Measurements from ENCODE around the gene C3orf20. TPM values are rescaled to one million over a fixed set of nuclear protein-coding genes. Genes with fewer than 3 reads are reported as not detected.
"Not testable (repeated sequence)": the region's sequence is repeated elsewhere in the genome, so short reads cannot be mapped to it uniquely, and the experiment has no call there.

Gene C3orf20
- total RNA-seq, 1 donor from 2014 or later: 0.16 TPM

DNA sequence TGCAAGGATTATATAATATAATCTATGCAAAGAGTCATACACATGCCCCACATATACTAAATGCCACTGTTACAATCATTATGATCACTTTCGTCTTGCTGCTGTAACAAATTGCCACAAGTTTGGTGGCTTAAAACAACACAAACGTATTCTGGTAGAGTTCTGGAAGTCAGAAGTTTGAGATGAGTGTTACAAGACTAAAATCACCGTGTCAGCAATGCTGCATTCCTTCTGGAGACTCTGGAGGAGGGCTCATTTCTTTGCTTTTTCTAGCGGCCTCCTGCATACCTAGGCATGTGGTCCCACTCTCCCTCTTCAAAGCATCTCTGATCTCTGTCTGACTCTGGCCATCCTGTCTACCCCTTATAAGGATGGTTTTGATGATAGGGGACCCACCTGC, 24.7 kb upstream of the C3orf20 start:
- DNase-seq: no peak

DNA sequence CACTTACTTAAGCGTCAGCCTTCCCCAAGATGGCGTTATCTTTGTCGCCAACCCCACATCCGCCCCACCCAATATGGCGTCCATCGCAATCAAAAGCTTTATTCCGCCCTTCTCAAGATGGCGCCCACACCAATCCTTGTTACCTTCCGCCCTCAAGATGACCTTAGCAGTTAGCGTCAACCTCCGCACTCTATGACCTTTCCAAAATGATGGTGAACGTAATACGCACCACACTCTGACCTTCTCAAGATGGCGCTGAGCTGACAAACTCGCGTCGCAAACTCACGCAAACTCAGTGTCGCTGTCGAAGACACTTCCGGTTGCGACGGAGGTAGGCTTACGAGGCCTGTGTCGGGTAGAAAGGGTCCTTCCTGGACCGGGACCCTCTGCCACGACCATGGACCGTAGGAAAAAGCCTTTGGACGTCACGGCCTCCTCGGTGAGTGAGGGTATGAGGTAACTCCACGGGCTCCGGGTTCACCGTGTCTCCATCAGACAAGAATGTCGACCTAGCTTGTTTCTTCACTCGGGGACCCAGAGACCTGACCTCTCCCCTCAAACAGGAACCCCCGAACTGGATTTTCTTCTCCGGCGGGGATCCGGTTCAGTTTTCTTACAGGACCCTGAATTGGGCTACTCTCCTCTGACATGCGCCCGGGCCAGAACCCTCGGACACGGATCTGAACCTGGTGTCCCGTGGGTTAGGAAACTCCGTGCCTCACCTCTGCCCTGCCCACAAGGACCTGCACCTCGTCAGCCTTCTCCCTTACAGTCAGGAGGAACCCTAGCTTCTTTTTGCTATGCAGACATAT, 23.3 kb upstream of the C3orf20 start, which contains the start of gene CCDC174:
Gene CCDC174 (plus strand): TSS at position 323 of the 812 bp plus-strand sequence. CDS start 75 bp downstream, at position 398.
- DNase-seq: peak; percentile 97

DNA sequence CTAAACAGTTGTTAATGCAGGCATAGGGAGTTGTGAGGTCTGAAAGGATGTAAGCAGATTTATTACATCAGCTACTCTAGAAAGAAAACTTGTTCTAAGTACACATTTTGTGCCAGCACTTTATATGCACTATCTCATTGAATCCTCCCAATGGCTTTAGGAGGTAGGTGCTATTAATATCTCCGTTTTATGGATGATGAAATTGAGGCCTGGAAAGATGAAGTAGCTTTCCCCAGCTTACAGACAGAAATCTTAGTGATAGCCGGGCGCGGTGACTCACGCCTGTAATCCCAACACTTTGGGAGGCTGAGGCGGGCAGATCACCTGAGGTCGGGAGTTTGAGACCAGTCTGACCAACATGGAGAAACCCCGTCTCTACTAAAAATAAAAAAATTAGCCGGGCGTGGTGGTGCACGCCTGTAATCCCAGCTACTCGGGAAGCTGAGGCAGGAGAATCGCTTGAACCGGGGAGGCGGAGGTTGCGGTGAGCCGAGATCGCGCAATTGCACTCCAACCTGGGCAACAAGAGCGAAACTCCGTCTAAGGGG, 22.5 kb upstream of the C3orf20 start:
- DNase-seq: not testable (repeated sequence)

DNA sequence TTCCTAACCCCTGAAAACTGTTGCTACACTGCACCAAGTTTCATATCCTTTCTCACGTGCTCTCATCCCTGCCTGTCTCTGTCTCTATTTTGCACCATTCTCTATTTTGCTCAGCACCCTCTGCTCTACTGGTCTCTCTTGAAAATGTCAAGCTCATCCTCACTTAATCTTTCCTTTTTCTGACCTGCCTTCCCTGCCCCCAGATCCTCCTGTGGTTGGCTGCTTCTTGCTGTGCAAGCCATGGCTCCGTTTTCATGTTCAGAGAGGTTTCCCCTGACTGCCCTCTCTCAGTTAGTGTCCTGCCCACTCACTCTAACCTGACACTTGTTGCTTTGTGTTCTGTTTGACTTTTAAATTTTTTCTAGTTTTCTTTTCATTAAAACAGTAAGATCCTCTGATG, 17.4 kb upstream of the C3orf20 start:
- no peak for DNase-seq

DNA sequence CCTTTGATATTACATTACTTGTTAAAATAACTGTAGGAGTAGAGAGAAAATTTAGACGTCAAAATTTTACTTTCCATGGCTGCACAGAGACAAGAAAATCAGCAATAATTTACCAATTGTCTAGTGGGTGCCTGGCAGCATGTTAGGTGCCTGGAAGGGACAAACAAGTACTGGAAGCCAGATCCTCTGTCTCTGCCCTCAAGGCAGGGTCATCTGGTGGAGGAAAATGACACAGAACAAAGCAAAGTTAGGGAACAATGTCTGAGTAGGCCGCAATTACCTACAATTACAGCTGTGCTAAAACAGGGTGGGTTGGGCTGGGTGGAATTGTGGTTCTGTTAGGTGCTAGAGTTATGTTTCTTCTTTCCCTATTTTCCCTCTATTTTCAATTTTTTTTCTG, 16.0 kb upstream of the C3orf20 start:
- DNase-seq: no peak

DNA sequence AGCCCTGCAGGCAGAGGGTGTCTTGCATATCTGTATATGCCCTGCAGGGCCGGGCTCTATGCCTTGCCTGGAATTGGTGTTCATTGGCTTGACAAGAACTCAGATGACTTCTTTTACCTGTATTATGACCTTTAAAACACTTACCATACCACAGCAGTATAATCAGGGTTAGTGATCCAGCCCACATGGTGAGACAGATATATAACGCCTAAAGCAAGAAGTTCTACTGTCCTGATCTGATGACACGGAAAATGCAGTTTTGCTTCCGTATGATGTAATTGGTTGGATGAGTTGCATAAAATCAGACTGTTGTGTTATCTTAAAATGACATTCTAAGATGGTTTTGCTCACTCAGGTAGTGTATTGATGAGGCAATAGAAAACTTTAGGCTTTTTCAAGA, 14.0 kb upstream of the C3orf20 start:
- no peak for DNase-seq

DNA sequence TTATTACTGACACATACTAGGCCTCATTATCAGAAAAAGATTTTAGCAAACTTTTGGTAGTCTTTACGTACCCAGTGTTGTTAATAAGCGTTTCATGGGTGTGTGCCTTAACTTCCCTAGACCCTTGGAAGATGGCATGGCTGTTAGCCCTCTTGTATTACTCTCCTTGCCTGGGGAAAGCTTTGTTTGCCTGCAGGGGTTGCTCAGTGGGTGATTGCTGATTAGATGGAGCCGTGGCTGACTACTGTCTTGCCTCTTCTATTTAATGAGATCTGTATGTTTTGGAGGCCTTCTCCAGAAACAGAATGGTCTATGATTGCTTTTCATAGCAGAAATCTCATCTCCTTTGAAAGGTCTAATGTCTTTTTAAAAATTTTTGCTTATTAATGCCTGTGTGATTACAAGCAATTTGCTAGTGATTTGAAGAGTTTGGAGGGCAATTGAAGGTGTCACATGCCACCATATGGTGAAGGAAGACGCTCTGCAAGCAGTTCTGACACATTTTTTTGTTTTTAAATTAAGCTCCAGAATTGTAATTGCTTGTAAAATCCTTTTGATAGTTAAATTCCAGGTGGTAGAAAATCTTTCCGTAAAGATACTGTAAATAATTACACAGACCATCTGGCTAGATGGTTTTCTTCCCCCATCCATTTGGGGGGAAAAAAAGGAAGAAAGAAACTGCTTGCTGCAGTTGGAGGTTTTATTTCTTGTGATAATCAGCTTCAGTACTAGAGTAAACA, 11.4 kb upstream of the C3orf20 start:
- DNase-seq: no peak

DNA sequence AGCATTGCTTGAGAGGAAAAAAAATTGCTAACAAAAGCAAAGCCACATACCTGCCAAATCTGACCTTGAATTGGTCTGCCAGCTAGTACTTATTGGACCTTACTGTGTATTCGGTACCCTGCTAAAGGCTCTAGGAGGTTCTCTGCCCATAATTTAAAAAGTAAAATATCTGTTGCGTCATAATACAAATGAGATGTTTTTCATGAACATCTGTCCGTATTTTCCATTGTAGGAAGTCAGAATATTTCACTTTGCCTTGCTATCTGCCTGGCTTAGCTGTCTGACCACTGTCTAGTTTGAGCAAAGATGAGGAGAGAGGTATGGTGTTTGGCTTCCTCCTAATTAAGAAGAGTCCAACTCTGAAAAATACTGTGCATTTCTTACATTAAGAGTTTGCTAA, 10.8 kb upstream of the C3orf20 start:
- DNase-seq: no peak

DNA sequence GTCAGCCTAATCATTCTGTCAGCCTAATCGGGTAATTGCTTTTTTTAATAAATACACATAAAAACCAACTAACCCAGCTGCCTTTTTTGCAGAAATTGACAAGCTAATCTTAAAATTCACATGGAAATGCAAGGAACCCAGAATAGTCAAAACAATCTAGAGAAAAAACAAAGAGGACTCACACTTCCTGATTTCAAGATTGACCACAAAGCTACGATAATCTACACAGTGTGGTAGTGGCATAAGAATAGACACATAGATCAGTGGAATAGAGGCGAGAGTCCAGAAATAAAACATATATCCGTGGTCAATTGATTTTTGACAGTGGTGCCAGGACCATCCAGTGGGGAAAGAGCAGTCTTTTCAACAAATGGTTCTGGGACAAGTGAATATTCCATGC, 2.4 kb upstream of the C3orf20 start:
- DNase-seq: no peak

DNA sequence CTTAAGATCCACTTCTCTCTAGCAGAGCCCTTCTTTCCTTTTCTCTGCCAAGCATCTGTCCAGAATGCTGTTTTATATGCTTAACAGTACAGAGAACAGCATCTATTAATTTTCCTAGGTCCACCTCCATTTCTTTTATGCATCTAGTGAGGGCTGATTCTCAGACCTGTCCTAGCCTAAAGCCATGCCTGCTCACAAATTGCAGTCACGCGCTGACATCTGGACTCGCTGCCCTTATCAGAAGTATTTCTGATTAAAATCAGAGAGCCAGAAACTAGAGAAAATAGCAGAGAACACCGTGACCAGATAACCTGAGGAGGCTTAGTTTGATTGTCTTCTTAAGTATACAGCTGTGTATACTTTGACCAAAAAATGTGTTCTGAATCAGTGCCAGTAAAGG, 1.9 kb downstream of the C3orf20 start:
- no peak for DNase-seq

DNA sequence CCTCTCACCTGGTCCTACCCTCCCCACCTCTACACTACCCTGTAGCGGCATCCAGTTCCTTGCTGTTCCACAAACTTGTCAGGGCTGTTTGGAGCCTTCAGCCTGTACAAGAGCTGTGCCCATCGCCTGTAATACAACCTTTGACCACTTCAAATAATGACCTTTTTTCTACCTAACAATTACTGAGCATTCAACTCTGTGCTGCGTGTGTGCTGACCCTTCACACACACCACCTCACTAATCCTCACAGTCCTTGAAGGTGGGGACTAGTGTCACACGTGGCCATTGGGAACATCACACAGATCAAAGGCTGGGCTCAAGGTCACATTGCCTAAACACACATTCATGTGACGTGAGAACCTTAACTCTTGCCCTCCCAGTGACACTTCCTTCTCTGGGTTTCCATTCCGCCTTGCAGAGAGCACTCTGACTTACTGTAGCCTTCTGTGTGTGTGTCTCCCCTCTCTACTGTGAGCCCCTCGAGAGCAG, 3.1 kb downstream of the C3orf20 start:
- DNase-seq: no peak

DNA sequence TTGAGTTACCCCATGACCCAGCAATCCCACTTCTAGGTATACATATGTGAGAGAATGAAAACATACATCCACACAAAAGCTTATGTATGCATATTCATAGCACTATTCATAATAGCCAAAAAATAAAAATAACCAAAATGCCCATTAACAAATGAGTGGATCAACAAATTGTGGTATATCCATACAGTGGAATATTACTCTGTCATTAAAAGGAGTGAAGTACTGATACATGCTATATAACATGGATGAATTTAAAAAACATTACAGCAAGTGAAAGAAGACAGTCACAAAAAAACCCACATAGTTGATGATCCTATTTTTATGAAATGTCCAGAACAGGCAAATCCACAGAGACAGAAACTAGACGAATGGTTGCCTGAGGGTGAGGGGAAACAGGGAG, 5.2 kb downstream of the C3orf20 start:
- no peak for DNase-seq

DNA sequence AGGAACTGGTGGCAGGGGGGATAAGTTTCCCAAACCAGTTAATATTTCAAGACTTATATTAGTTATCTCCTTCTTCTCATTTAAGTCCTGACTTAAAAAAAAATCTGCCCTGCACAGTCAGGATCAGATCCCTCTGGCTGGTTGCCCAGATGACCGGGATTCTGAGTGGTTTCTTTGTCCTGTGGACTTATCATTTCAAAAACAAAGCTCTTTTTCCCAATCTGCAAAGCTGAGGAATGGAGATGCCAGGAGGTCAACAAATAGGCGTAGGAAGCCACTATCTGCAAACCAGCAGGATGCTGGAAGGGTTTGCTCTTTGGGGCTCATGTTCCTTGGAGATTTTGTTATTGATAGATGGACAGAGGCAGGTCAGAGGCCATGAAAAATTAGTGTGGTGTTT, 5.8 kb downstream of the C3orf20 start:
- no peak for DNase-seq

DNA sequence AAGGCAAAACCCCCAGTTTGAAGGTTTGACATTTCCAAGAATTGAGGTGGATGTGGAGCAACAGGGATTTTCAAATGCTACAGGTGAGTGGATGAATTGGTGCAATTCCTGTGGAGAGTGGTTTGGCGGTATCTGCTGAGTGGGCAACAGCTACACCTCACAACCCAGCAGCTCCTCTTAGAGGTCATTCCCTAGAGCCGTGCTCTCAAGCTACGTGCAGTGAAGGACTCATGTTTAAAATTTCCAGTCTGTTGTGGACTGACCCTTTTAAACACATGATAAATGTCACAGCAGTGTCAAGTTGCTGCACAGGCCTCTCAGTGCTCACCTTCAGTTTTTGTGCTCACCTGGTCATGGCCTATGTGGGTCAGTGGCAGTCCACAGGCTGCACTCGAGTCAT, 9.5 kb downstream of the C3orf20 start:
- no peak for DNase-seq

DNA sequence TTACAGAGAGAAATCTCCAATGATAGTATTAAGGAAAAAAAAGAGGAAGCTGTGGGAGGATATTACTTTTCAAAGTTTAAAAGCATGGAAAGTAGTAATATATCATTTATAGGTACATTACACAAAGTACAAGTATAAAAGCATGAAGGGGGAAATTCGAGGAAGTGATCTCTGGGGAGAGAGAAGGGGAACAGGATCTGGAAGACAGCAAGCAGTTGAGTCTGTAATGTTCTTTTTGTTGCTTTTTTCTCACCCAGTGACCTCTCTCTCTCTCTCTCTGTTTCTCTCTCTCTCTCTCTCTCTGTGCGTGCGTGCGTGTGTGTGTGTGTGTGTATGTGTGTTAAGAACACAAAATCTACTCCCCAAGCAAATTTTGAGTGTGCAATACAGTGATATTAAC, 10.2 kb downstream of the C3orf20 start:
- no peak for DNase-seq

DNA sequence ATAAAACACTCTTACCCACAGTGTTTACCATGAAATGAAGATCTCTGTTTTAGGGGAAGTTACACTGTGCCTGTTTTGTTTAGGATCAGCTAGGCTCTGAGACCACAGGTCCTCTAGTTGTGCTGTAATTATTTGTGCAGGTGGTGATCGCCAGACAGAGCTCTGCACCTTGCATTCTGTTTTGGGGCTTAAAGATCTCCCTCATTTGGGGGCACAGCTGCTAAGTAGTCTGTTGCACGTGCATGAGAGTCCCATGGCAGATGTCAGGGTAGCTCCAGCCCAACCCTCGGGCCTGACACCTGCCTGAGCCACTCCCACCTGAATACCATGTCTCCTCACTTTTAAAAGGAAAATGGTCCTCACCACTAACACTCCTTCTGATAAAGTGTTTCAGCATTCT, 12.4 kb downstream of the C3orf20 start:
- no peak for DNase-seq

DNA sequence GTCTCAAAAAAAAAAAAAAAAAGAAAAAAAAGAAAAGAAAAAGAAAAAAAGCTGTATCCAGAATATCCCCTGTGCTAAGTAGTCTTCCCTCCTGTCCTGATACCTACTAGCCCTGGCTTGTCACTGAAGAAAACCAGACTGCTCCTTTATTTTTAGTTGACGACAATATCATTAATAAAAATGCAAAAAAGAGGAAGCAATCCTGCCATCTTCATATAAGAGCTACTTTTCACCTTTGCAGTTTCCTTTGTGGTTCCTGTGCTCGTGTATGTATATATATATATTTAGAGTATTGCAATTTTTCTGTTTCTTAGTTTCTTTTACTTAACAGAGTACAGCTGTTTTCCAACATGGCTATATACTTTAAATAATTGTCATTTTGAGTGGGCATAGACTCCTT, 13.6 kb downstream of the C3orf20 start:
- no peak for DNase-seq

DNA sequence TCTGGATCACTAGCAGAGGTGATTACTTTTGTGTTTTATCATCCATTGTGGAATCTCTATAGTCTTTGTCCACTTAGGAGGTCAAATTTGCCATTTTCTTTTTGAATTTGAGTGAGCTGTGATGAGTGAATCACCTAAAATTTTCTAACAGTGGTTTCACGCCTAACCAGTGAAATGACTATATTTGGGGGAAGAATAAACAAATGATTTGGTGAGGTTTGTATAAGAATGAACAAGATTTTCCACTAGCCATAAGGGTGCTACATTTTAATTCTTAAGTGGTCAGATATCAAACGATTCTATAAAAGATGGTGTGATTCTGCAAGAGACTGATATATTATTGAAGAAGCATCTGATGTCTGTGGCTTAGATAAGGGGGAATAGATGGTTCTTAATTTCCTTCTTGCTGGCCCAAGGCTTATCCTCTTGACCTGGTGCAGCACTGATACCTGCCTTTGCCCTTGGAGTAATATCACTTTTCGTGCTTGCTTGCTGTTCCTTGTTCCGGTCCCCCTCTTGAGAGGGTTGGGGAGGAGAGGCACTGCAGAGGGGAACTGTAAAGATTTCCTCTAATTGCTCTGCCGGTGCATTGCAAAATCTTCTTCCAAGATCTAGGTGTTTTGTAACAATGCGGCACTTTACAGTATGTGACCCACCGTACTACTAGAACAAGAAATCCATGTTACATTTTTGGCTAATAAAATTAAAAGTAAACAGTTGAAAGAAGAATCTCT, 14.5 kb downstream of the C3orf20 start:
- no peak for DNase-seq

DNA sequence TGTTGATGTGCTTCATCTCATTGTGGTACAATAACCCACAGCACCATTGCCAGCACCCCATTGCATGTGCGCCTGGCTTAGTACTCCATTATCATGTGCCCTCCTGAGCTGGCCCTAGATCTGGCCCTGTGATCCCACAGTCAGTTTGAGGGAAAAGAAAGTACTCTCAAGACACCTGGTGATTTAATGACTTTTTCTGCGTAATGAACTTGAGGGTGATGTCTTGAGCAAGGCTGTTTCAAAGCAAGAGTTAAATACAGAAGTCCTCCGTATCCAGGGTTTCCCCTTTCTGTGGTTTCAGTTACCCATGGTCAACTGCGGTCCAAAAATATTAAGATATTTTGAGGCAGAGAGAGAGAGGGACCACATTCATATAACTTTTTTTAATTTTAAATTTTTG, 16.3 kb downstream of the C3orf20 start:
- DNase-seq: no peak

DNA sequence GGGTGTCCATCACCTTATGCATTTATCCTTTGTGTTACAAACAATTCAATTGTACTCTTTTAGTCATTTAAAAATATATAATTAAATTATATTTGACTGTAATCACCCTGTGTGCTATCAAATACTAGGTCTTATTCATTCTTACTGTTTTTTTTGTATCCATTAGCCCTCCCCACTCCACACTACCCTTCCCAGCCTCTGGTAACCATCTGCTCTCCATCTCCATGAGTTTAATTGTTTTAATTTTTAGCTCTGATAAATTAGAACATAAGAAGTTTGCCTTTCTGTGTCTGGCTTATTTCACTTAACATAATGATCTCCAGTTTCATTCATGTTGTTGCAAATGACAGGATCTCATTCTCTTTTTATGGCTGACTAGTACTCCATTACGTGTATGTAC, 16.8 kb downstream of the C3orf20 start:
- no peak for DNase-seq

DNA sequence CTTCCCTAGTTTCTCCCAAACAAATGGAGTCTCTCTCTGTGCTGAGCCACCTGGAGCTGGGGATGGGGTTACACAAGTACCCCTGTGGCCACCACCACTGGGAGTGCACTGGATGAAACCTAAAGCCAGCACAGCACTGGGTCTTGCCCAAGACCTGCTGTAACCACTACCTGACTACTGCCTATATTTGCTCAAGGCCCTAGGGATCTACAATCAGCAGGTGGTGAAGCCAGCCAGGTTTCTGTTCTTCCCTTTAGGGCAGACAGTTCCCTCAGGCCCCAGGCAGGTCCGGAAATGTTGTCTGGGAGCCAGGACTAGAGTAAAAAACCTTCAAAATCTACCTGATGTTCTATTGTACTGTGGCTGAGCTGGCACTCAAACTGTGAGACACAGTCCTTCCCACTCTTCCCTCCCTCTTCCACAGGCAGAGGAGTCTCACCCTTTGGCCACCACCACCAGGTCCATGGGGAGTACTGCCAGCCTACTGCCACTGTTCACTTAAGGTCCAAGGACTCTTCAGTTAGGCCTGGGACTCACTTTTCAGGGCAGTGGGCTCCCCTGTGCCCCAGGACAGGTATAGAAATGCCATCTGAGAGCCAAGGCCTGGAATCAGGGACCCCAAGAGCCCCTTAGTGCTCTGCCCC, 23.8 kb downstream of the C3orf20 start:
- no peak for DNase-seq

DNA sequence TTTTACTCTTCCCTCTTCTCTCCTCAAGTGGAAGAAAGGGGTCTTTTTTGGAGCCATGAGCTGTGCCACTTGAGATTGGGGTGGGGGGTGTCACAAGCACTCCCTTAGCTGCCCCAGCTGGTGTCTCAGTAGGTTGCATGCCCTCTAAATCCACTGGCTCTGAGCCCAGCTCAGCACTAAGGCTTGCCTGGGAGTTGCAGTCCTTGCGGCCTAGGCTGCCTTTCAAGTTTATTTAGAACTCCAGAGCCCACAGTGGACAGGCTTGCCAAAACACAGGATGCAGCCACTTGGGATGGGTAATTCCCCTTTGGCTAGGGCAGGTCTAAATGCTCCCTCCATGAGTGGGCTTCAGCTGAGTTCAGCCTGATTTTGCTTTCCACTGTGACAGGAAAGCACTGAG, 24.7 kb downstream of the C3orf20 start:
- no peak for DNase-seq

Measured in occipital lobe (tissue), 2 donors.